Pancreas (tissue), 10 donors: Measurements from ENCODE around the gene NDOR1. TPM values are rescaled to one million over a fixed set of nuclear protein-coding genes. Genes with fewer than 3 reads are reported as not detected.

Experiments used
- ATAC-seq, 4 donors: fragments of 200-7000 bp; cut with Tn5 transposase; one replicate each; pipeline versions ENCODE4 v1.8.0 to v1.9.1; 2020; ENCODE audit warnings: mild to moderate bottlenecking in 4 of 4, moderate library complexity in 4 of 4
- DNase-seq, 6 donors: peaks; one replicate each; pipeline ENCODE4 v3.0.0-alpha.2; 2020
- FAIRE-seq: peaks from 2 replicates; lab custom pipeline; 2012; peaks lifted over from hg19 to GRCh38; lab: Jason Lieb, UNC
- H3K27ac ChIP-seq, 4 donors: fragments of 200-600 bp; sonication (generic); 1 replicate in 3 of 4; 2 replicates in 1 of 4; pipeline versions ENCODE4 v1.5.0 to v1.8.0; 2020
- H3K27me3 ChIP-seq, 4 donors: fragments of 200-600 bp; one replicate each; pipeline ENCODE4 v1.8.0; 2021
- H3K36me3 ChIP-seq, 3 donors: fragments of 200-600 bp; sonication (generic) in 1 of 3; one replicate each; pipeline versions ENCODE4 v1.5.0 to v1.8.0; 2020 to 2021
- H3K4me1 ChIP-seq, 3 donors: fragments of 200-600 bp; one replicate each; pipeline ENCODE4 v1.8.0; 2021
- H3K4me3 ChIP-seq, 4 donors: fragments of 200-600 bp; sonication (generic) in 2 of 4; one replicate each; pipeline versions ENCODE4 v1.5.0 to v1.8.0; 2020 to 2021
- H3K9me3 ChIP-seq, 4 donors: fragments of 200-600 bp; one replicate each; pipeline ENCODE4 v1.8.0; 2021
- whole genome bisulfite sequencing, 2 donors: extraction: QIAGEN DNeasy Blood & Tissue Kit; methylation state at CpG; one replicate each; pipeline ENCODE4 v1.1.7; 2013; 5-methylcytosine and 5-hydroxymethylcytosine counted together
- intact Hi-C, 3 donors: fragments of 100-400 bp; cut with DNase I; formaldehyde crosslinking; loops; one replicate each; pipeline versions ENCODE4 v1.11.1 to v1.14.2; 2022
- polyA plus RNA-seq, 2 donors: library from polyadenylated mRNA; stranded (reverse); fragments of 200-250 nt; gene quantifications; one replicate each; pipeline ENCODE4 v1.2.3, GENCODE V29; 2013
- total RNA-seq, 6 donors: library from RNA; stranded (reverse); fragmentation: NEBNext Ultra II Directional in 4 of 6; extraction: Animal tissue kit (Norgen Biotek cat#: 25700) in 4 of 6; gene quantifications; one replicate each; pipeline versions ENCODE4 v1.2.1 to v1.2.4, GENCODE V29; 2021 to 2023
- TF ChIP-seq, protein P1 (sequence below), 4 donors: fragments of 200-600 bp; sonication (generic) in 3 of 4; IDR thresholded peaks; one replicate each; pipeline versions ENCODE4 v1.5.0 to v1.8.0; 2021; ENCODE audit warnings: antibody characterized with exemption in 4 of 4
- donor health status: healthy with polysubstance abuse.
- donor health status: DM: no; HTN: no; CAD: no; lungs with moderate emphysema.
- donor health status: DM: no; HTN: no; CAD: no.
- donor health status: control.
- donor health status: control.
- donor health status: Bipolar disorder and iron deficiency.
- donor health status: DM: yes; HTN: yes; CAD: no.
- donor health status: DM: no; HTN: no; CAD: no.
- donor health status: DM: no; HTN: no; CAD: no.
- donor health status: DM: yes; HTN: yes; CAD: no.

NDOR1 gene
- 10 to 100 TPM in 1 of 6 donors, 1 to 10 TPM in 5; 4.6 to 12.9 (median 6.5) TPM for total RNA-seq
- polyA plus RNA-seq: 10 to 100 TPM in 1 of 2 donors, 1 to 10 TPM in 1; 9.7 to 25.4 TPM

DNA sequence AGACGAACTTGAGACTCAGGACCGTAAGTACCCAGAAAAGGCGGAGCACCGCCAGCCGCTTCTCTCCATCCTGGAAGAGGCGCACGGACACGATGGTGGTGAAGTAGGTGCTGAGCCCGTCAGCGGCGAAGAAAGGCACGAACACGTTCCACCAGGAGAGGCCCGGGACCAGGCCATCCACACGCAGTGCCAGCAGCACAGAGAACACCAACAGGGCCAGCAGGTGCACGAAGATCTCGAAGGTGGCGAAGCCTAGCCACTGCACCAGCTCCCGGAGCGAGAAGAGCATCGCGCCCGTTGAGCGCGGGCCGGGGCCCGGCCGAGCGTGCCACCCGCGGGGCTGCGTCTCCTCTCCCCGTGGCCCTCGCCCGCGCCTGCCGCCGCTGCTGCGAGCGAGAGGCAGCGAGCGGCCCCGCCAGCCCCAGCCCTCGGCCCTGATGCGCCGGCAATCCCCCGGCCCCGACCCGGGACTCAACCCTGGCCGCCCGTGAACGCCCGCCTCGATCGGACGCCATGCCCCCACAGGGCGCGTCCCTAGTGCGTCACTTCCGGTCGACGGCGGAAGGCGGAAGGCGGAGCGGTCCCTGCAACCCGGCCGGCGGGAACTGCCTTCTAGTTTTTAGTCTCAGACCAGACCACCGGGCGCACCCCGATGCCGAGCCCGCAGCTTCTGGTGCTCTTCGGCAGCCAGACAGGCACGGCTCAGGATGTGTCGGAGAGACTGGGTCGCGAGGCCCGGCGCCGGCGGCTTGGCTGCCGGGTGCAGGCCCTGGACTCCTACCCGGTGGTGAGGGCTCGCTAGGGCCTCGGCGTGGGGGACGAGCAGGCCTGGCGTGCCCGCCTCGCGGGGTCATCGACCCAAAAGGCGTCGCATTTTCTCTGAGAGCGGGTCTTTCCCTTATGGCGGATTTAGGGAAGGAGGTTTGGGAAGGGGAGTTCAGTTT, at the start of gene NDOR1, which contains the start of gene TMEM203:
Gene NDOR1 (plus strand): TSS at position 575 of the 944 bp plus-strand sequence. CDS start 78 bp downstream, at position 653.
Gene TMEM203 (minus strand): TSS at position 523 of the 944 bp plus-strand sequence. CDS start 234 bp downstream, at position 289.
- no peaks in the 10 kb centered on the region for H3K27me3 ChIP-seq
- peak within 1 kb of the TSS; percentile 74 to 88 (median 81) for H3K27ac ChIP-seq
- TF ChIP-seq, protein P1, sequence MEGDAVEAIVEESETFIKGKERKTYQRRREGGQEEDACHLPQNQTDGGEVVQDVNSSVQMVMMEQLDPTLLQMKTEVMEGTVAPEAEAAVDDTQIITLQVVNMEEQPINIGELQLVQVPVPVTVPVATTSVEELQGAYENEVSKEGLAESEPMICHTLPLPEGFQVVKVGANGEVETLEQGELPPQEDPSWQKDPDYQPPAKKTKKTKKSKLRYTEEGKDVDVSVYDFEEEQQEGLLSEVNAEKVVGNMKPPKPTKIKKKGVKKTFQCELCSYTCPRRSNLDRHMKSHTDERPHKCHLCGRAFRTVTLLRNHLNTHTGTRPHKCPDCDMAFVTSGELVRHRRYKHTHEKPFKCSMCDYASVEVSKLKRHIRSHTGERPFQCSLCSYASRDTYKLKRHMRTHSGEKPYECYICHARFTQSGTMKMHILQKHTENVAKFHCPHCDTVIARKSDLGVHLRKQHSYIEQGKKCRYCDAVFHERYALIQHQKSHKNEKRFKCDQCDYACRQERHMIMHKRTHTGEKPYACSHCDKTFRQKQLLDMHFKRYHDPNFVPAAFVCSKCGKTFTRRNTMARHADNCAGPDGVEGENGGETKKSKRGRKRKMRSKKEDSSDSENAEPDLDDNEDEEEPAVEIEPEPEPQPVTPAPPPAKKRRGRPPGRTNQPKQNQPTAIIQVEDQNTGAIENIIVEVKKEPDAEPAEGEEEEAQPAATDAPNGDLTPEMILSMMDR (IDR thresholded peaks at IDR 0.05): no peak
- ATAC-seq (peak; percentile 57 to 78 (median 66)), FAIRE-seq (no peak), DNase-seq (peak; percentile 86 to 99 (median 92))
- H3K9me3 ChIP-seq: no peaks in the 10 kb centered on the region
- peaks cover 19 to 38% (median 22%) of the 10 kb centered on the region in 3 donors for H3K4me1 ChIP-seq
- intact Hi-C loops: no loop called here
- WGBS, 2 donors: 0% methylated on average over 60 to 98 of the region's 98 CpGs
- peak within 1 kb of the TSS; percentile 65 to 97 (median 88) for H3K4me3 ChIP-seq
- H3K36me3 ChIP-seq: no peaks in the 10 kb centered on the region

DNA sequence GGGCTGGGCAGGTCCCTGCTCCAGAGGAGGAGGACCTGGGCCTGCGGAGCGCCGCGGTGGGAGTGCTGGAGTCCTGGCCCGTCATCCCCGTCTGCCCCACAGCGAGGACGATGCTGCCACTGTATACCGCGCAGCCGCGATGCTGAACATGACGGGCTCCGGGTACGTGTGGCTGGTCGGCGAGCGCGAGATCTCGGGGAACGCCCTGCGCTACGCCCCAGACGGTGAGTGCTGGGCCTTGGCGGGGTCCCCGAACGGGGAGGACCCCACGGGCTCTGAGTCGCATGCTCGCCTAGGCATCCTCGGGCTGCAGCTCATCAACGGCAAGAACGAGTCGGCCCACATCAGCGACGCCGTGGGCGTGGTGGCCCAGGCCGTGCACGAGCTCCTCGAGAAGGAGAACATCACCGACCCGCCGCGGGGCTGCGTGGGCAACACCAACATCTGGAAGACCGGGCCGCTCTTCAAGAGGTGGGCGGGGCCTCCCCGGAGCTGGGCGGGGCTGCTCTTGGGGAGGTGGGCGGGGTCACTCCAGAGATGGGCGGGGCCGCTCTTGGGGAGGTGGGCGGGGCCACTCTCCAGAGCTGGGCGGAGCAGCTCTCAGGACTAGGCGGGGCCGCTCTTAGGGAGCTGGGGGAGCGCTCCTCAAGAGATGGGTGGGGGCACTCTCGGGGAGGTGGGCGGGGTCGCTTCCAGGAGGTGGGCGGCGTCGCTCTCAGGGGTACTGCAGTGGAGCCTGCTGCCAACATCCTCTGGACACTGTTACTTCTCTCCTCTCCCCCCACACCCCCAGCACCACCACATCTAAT, 48.7 kb upstream of the NDOR1 start:
- WGBS, 2 donors: 7 to 10% methylated on average over 54 to 65 of the region's 65 CpGs
- FAIRE-seq: no peak
- H3K4me3 ChIP-seq: no peak overlapping the region
- DNase-seq: peak in 1 of 6 donors; percentile 75
- no peaks in the 10 kb centered on the region for H3K36me3 ChIP-seq
- no peaks in the 10 kb centered on the region for H3K9me3 ChIP-seq
- peaks cover 0 to 6% (median 0%) of the 10 kb centered on the region in 4 donors for H3K27me3 ChIP-seq
- H3K27ac ChIP-seq: no peak overlapping the region
- no peaks in the 10 kb centered on the region for H3K4me1 ChIP-seq
- TF ChIP-seq, protein P1 (IDR thresholded peaks at IDR 0.05): no peak
- peak in 3 of 4 donors; percentile 61 to 76 (median 62) for ATAC-seq
- intact Hi-C loops: no loop called here

DNA sequence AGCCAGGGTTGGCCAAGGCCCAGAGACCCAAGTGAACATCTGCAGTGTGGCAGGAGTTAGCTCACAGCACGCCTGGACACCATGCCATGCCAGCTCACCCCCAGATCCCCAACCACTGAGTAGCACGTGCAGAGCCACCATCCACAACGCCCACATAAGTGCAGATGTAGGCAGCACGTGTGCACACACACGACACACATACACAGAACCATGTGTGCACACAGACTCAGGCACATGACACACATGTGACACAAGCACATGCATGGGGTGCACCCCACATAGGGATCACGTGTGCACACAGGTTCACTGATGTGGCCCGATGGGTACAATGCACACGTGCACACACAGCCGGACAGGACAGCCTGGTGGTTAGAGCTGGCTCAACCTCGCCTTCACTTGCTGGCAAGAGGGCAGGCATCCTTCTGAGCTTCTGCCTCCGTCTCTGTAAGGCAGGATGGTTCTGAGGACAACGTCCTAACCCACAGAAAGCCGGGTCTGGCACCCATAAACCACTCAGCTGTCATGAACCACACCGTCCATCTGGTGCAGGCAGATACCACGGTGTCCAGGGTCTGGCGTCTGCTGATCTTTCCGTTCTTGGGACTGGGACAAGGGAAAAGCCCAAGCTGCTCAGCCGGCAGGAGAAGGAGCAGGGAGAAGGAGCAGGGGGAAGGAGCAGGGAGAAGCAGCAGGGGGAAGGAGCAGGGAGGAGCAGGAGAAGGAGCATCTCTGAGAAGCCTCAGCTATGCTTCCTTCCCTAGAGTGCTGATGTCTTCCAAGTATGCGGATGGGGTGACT, 47.7 kb upstream of the NDOR1 start:
- Histone ChIP-seq H3K4me3 (no peak overlapping the region), H3K36me3 (no peaks in the 10 kb centered on the region), H3K9me3 (no peaks in the 10 kb centered on the region), H3K27ac (no peak overlapping the region), H3K4me1 (peaks cover 0 to 5% (median under 1%) of the 10 kb centered on the region in 3 donors), H3K27me3 (peaks cover 0 to 10% (median 0%) of the 10 kb centered on the region in 4 donors)
- ATAC-seq: no peak
- no peak for FAIRE-seq
- intact Hi-C loops: no loop called here
- TF ChIP-seq, protein P1 (IDR thresholded peaks at IDR 0.05): no peak
- DNase-seq: no peak
- 50 to 66% methylated on average over 19 of the region's 19 CpGs for WGBS, 2 donors

DNA sequence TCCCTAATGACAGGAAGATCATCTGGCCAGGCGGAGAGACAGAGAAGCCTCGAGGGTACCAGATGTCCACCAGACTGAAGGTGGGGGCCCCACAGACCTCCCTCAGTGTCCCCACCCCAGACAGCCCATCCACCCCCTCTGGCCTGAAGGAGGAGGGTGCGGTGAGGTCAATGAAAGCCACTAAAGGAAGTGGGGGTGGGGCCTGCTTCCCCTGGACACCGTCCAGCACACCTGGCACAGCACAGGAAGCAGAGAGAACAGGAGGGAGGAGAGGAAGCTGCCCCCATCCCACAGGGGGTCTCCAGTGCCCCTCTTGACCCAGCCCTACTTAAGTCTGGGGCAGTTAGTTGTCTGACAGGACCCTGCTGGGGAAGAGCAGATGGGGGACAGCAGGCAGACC, 46.9 kb upstream of the NDOR1 start:
- intact Hi-C loops: no loop called here
- WGBS, 2 donors: 28 to 37% methylated on average over 4 of the region's 4 CpGs

More for the DNA sequence above, 46.9 kb upstream of the NDOR1 start:
- no peak overlapping the region for H3K27ac ChIP-seq
- TF ChIP-seq, protein P1 (IDR thresholded peaks at IDR 0.05): no peak
- DNase-seq (no peak), FAIRE-seq (no peak), ATAC-seq (no peak)
- peaks cover 0 to 6% (median 5%) of the 10 kb centered on the region in 3 donors for H3K4me1 ChIP-seq
- no peaks in the 10 kb centered on the region for H3K9me3 ChIP-seq
- no peak overlapping the region for H3K4me3 ChIP-seq
- peaks cover 0 to 10% (median under 1%) of the 10 kb centered on the region in 4 donors for H3K27me3 ChIP-seq
- H3K36me3 ChIP-seq: no peaks in the 10 kb centered on the region
